Lower leg skin (tissue), 4 donors: ENCODE measurements around the gene TMOD2. TPM values are rescaled to one million over a fixed set of nuclear protein-coding genes. Genes with fewer than 3 reads are reported as not detected.

Experiments
- DNase-seq, 2 donors: peaks; one replicate each; pipeline ENCODE4 v3.0.0-alpha.2; 2019; ENCODE audit warnings: low spot score in 2 of 2
- H3K4me3 ChIP-seq: fragments of 200-600 bp; sonication (generic); 2 replicates; pipeline ENCODE4 v1.5.1; 2017; ENCODE audit warnings: mild to moderate bottlenecking, low read depth; ENCODE audit not compliant: poor library complexity, severe bottlenecking
- POLR2A ChIP-seq, 2 donors: fragments of 450-650 bp; IDR thresholded peaks; one replicate each; pipeline ENCODE4 v1.6.1; 2016 to 2017; ENCODE audit warnings: antibody characterized with exemption in 2 of 2, mild to moderate bottlenecking in 1 of 2, moderate library complexity in 1 of 2
- WGBS, 2 donors: methylation state at CpG; one replicate each; pipeline ENCODE4 v1.1.5; 2018; 5-methylcytosine and 5-hydroxymethylcytosine counted together
- intact Hi-C: fragments of 100-400 bp; cut with DNase I; formaldehyde crosslinking; loops from one replicate; pipeline ENCODE4 v1.15.0; 2023; ENCODE audit warnings: low total_unique reads
- total RNA-seq, 4 donors: library from RNA; depleted of rRNA; stranded (reverse); fragments of >200 nt; gene quantifications; one replicate each; pipeline ENCODE4 v1.1.0, GENCODE V29; 2016
- TF ChIP-seq, protein P1 (sequence below), 3 donors: fragments of 450-650 bp; IDR thresholded peaks; one replicate each; pipeline ENCODE4 v1.5.1; 2016; ENCODE audit warnings: antibody characterized with exemption in 3 of 3, mild to moderate bottlenecking in 3 of 3, moderate library complexity in 2 of 3

The TMOD2 gene
- total RNA-seq, 4 donors from 2014 or later, result 6.6 to 9.3 (median 7.5) TPM

DNA sequence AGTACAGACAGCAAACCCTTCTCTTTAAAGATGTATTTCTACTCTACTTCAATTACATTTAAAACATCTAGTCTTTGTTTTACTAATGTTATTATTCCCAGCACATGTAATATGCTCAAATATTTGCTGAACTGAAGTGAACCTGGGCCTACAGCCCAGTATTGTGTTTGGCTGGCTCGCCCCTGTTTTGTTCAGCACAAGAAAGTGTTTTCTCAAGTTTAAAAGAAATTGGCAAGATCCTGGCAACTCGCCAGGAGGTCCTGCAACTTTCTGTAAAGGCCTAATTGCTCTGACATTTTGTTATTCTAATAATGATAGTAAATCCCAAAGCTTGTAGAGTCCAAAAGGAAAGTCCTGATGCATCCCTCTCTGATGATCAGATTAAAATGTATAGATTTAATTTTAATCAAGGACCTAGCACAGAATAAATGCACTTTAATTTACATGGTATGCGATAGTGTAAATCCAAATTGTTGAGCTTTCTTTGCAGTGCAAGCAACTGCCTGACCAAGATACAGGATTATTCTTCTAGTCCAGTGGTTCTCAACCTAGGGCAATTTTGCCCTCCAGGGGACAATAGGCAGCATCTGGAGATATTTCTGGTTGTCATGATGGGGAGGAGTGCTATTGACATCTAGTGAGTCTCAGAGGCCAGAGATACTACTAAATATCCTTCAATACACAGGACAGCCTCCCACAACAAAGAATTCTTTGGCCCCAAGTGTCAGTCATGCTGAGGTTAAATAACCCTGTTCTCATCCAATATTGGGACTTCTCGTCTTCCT, 42.3 kb downstream of the TMOD2 start:
- TF ChIP-seq POLR2A (IDR thresholded peaks at IDR 0.05), result no peak
- TF ChIP-seq, protein P1, sequence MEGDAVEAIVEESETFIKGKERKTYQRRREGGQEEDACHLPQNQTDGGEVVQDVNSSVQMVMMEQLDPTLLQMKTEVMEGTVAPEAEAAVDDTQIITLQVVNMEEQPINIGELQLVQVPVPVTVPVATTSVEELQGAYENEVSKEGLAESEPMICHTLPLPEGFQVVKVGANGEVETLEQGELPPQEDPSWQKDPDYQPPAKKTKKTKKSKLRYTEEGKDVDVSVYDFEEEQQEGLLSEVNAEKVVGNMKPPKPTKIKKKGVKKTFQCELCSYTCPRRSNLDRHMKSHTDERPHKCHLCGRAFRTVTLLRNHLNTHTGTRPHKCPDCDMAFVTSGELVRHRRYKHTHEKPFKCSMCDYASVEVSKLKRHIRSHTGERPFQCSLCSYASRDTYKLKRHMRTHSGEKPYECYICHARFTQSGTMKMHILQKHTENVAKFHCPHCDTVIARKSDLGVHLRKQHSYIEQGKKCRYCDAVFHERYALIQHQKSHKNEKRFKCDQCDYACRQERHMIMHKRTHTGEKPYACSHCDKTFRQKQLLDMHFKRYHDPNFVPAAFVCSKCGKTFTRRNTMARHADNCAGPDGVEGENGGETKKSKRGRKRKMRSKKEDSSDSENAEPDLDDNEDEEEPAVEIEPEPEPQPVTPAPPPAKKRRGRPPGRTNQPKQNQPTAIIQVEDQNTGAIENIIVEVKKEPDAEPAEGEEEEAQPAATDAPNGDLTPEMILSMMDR (IDR thresholded peaks at IDR 0.05), result no peak
- WGBS, 2 donors, result 54% methylated on average over 4 of the region's 4 CpGs
- no peak overlapping the region for H3K4me3 ChIP-seq
- DNase-seq, result no peak
- intact Hi-C loops, result no loop called here

DNA sequence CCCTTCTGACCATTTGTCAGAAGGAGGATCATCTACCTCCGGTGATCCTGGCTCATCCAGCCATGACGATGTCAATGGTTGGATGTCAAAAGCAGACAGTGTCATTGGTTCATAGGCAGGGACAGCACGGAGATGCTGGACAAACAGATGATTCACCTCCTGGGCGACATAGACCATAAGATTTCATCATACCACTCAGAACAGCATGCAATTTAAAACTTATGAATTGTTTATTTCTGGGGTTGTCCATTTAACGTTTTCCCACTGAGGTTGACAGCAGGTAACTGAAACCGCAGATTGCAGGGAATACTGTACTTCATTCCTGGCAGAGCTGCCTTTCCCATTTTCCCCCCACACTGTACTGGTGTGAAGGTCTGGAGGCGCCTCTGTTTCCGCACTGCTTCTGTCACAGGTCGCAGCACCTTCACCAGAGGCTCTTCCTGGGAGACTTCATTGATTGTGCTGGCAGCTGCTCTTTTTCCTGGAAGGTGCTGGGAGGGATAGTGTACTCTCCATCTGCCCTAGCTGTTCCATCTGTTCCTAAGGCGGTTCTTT, 45.5 kb downstream of the TMOD2 start:
- TF ChIP-seq POLR2A (IDR thresholded peaks at IDR 0.05), result no peak
- TF ChIP-seq, protein P1 (IDR thresholded peaks at IDR 0.05), result no peak
- intact Hi-C loops, result no loop called here
- no peak for DNase-seq
- H3K4me3 ChIP-seq, result no peak overlapping the region
- 85 to 92% methylated on average over 10 of the region's 10 CpGs for WGBS, 2 donors

DNA sequence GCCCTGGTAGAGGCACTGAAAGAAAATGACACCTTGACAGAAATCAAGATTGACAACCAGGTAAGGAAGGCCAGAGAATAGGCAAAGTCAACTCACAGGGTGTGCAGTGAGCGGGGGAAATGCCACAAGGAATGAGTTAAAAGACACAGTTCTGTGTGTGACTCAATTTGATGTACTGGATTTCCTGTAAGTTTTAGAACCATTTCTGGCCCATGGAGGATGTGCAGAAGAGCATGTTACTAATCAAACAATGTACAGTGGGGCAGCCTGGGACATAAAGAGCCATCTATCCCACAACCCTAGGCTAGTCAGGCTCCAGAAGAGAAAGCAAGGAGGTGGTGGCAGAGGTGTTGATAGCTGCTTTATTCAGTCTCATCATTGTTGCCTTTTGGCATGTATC, 46.9 kb downstream of the TMOD2 start:
- intact Hi-C loops, result no loop called here
- TF ChIP-seq, protein P1 (IDR thresholded peaks at IDR 0.05), result no peak
- no peak for DNase-seq
- WGBS, 2 donors, result 93% methylated on average over 1 of the region's 1 CpG
- H3K4me3 ChIP-seq, result no peak overlapping the region

DNA sequence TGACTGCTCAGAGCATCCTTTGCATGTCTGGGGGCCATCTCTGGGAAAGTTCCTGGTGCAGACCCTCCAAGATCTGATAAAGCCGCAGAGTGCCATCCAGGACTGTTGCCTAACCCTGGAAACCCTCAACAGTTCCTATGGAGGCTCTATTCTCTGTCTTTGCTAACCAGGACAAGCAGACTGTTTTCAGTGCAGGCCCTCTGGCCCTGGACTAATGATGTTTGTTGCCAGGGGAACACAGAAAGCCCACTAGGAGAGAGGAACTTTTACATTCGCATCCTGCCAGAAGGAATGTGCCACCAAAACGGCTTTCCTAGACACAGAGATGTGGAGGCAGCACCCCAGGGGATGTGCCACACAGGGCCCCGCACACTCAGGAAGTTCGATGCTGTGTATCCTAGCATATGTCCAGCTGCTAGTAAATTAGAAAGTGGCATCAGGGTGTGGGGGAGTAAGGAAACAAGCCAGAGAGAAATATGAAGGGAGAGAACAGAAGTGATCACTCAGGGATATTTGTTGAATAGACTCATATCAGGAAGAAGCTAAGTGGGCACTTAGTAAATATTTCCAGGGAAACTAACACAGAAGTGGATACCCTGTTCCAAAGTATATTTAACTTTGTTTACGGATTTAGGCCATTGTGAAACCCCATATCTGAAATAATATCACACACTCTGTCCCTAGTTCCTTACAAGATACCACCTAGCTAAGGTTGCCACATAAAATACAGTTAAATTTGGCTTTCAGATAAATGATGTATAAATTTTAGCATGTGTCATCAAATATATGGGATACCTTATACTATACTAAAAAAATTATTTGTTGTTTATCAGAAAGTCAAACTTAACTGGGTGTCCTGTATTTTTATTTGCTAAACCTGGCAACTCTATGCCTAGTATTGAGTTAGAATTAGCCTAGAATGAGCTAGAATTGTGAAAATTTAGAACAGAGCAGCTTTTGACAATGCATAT, 48.2 kb downstream of the TMOD2 start:
- no peak for TF ChIP-seq POLR2A (IDR thresholded peaks at IDR 0.05)
- TF ChIP-seq, protein P1 (IDR thresholded peaks at IDR 0.05), result no peak
- no peak overlapping the region for H3K4me3 ChIP-seq
- WGBS, 2 donors, result 69 to 86% methylated on average over 6 of the region's 6 CpGs
- DNase-seq, result no peak
- intact Hi-C loops, result no loop called here

DNA sequence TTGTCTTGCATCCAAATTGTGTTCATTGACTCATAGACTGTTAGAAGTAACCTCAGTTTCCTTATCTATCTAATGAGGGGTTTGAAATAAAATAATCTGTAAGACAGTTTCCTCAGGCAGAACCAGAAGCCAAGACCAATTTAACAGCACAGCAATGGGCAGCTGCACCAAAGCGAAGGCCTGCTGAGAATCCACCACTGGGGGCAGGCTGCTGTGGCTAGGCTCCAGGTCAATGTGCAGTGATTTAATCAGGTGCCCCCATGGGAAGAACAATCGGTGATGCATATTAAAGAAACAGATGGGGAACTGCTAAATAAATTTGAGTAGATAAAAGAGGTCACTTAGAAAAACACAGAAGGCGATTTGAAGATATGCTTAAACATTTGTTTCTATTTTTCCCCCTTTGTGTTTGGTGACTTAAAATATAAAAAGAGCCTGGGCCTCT, 50.0 kb downstream of the TMOD2 start:
- 70 to 72% methylated on average over 3 of the region's 3 CpGs for WGBS, 2 donors
- intact Hi-C loops, result no loop called here
- TF ChIP-seq, protein P1 (IDR thresholded peaks at IDR 0.05), result no peak
- no peak for TF ChIP-seq POLR2A (IDR thresholded peaks at IDR 0.05)
- H3K4me3 ChIP-seq, result no peak overlapping the region
- DNase-seq, result no peak
